ENCODE measurements around the gene WDR93.

Gene WDR93

DNA sequence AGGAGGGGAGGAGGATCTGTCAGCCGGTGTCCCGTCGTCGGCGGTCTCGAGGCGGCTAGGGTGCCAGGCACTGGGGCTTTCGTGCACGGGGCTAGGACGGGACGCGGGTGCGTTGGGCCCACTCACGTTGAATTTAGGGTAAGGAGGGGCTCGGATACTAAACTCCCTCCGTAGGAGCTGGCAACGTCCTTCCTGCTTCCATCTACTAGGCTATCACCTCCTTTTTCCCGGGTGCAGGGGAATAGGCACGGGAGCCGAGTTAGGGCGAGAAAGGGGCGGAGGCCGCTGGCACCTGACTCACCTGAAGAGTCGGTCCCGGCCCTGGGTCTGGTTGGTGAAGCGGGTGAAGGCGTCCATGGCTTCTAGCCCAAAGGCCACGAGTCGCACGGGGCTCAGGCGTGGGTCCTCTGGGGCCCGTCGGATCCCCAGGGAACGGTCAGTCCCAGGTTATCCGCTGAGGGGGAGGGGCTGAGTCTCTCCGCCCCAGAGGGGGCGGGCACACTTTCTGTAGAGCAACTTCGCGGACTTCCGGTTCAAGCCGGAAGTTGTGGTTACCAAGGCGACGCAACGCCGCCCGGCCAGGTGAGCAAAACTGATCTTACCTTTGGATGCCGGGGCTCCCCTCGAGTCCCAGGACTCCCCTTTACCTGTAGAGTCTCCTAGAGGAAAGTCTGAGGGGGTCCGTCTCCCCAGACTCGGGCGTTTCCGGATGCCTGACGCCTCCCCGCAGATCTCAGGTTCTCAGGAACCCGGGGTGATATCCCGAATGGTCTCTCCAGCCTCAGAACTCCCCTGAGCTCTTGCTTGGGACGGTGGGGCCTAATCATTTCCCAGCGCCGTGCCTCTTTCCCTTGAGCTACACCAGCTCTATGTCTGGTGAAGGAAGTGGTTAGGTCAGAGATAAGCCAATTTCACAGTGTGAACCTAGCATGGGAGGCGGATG is at the start of gene WDR93, which contains the start of gene PEX11A:
Gene WDR93, plus strand, starts transcription at position 536 of the 943 bp plus-strand sequence. CDS start 10,936 bp downstream, outside the sequence.
Gene PEX11A, minus strand, starts transcription at position 479 of the 943 bp plus-strand sequence. Its CDS starts 122 bp downstream, at position 357.
- peak; percentile 48 to 57 for DNase-seq (ENCODE audit: low read depth in 2 of 2, low spot score in 1 of 2)

DNA sequence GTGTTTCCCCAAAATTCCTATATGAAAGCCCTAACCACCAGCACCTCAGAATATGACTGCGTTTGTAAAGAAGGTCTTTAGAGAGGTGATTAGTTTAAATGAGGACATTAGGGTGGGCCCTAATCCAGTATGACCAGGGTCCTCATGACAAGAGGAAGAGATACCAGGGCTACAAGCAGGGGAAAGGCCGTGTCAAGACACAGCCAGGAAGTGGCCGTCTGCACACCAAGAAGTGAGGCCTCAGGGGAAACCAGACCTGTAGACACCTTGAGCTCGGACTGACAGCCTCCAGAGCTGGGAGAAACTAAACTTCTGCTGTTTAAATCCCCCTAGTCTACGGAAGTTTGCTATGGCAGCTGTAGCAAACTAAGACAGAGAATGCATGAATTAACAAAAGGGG is 49.6 kb upstream of the WDR93 start:
- DNase-seq (ENCODE audit: low read depth in 2 of 2, low spot score in 1 of 2) = no peak

DNA sequence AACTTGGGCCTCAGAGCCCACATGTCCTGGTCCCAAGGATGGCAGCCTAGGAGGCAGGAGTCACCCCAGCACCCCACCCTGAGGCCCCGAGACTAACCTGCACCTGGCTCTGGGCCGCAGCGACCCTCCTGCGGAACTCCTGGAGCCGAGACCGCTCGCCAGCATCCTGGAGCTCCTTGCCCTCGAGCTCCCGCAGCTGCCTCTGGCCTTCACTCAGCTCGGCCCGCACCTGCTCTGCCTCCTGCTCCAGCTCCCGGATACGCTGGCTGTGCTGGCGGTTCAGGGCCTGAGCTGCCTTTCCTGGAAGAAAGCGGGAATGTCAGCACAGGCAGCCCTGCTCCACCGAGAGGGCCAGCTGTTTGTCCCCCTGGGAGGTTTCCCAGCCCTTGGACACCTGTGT is 48.5 kb upstream of the WDR93 start:
- no peak for DNase-seq (ENCODE audit: low read depth in 2 of 2, low spot score in 1 of 2)

- no peak for DNase-seq (ENCODE audit: low read depth in 2 of 2, low spot score in 1 of 2)
Measured at GRCh38 chr15:89645680-89646079, 44.9 kb upstream of the WDR93 start.

DNA sequence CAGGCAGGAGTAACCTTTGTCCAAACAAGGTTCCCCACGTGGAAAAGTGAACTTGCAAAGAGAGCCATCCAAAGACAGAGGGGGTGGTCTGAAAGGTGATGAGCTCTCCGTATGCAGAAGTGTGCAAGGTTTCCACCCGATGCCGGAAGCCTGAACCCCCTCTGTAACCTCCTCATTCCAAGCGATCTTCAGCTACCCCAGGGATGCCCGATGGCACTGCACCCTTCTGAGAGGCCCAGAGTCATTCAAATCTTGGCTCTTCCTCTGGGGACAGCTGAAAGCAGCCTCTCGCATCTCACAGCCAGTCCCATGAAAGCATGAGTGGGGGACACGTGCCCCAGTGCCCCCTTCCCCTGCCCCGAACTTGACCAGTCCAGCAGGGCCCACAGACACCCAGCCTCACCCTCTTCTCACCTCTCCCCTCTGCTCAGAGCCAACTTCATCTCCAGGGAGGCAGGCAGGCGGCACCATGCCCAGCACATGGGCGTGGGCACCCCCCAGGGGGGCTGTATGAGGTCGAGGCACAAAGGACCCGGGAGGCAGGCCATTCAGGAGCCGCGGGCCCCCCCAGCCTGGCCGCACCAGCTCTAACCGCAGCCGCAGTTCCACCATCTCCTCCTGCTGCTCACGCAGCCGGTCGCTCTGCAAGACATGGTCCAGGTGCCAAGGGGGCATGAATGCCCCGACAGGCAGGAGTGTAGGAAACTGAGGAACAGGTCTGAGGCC is 44.0 kb upstream of the WDR93 start:
- DNase-seq (ENCODE audit: low read depth in 2 of 2, low spot score in 1 of 2) = no peak

DNA sequence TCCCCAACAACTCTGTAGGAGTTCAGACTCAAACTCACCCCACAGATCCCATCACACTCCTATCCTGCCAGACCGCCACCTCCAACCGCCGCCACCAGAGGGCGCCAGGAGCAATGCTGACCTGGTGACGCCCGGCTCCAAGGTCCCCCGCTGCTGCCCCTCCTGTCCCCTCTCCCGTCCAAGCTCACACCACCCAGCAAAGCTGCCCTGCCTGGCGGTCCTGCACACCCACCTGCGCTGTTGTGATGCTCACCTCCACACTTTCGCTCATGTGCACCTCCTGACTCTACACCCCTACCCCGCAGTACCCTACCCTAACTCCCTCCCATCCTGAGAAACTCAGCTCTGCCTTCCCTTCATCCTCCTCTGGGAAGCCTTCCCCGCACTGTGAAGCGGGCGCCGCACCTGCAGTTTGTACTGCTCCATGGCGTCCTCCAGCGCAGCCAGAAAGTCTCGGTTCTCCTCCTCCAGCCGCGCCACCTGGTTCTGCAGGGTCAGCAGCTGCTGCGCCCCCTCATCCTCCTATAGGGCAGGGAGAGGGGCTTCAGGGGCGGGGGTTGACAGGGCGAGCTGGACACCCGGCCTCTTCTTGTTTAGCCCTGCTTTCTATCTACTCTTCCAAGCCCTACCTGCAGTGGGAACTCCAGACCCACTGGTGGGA is 43.3 kb upstream of the WDR93 start:
- peak; percentile 11 to 33 for DNase-seq (ENCODE audit: low read depth in 2 of 2, low spot score in 1 of 2)

DNA sequence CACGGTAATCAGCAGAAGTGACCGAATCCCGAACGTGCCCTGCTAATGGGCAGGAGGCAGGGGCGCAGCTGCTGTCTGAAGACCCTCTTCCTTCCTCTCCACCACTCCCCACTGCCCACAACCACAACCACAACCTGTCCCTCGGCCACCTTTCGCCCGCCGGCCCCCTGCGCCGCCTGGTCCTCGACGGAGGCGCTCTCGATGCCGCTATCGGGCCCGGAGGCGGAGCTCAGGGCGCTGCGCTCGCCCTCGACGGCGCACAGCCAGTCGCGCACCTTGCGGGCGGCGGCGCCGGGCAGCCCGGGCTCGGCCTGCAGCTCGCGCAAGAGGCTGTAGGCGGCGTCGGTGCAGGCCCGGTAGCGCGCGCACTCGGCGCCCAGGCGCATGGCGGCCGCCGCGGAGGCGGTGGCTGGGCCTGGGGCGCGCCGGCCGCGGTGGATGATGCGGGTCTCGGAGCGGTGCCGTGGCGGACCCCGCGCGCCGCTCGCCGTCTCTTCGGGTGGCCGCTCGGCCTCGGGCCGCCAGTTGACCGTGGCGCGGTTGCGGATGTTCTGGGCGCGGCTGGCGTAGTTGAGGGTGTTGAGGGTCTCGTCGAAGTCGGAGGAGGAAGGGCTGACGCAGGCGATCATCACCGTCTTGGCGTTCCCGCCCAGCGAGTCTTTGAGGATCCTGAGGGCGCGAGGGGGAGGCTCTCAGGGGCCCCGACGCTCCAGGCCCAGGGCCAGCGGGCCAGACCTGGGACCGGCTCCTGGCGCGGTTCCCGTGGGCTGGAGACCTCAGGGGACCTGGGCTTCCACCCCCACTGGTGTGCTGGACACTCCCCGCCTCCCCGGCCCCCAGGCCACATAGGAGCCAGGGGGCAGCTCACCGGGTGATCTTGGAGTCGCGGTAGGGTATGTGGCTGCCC is 42.3 kb upstream of the WDR93 start:
- DNase-seq (ENCODE audit: low read depth in 2 of 2, low spot score in 1 of 2) = no peak

DNA sequence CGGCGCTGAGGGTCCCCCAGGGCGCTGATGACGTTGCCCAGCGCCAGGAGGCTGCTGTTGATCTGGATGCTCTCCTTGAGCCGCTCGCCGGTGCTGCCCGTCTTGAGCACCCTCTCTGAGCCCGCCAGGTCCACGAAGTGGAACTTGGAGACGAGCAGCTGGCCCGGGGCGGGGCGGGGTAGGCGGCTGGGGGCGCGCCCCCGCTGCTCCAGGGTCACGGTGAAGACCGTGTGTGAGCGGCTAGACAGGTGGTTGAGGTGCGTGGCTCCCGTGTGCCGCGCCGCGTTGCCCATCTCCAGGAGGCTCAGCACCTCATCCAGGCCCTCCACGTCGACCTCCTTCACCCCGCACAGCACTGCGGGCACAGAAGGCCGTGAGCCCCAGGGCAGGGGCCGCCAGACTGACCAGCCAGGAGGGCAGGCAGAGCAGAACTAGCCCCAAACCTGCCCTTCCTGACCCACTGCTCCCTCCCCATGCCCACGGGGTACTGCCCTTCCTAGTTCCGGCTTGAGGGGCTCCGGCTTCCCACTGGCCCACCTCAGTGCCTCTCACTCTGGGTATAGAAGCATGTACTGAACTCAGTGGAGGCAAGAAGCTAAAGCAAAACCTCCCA is 41.5 kb upstream of the WDR93 start:
- DNase-seq (ENCODE audit: low read depth in 2 of 2, low spot score in 1 of 2) = no peak

DNA sequence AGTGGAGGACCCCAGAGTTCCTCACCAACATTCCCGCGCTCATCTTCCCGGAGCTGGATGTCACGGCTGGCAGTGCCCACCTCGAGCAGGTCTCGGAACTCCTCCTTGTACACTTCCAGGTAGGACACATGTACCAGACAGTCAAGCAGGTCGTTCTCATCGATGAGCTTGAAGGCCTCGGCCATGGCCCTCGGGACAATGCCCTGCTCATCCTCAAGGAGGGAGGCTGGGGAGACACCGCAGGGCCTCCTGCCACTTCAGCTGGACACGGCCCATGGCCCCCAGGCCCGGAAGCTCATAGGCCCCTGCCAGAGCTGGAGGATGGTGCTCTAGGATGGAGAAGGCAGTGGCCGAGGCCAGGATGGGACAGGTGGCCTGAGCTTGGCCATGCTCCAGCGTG is 40.9 kb upstream of the WDR93 start:
- DNase-seq (ENCODE audit: low read depth in 2 of 2, low spot score in 1 of 2) = no peak

GRCh38 chr15:89652131-89652530 is 38.5 kb upstream of the WDR93 start:
- no peak for DNase-seq (ENCODE audit: low read depth in 2 of 2, low spot score in 1 of 2)

DNA sequence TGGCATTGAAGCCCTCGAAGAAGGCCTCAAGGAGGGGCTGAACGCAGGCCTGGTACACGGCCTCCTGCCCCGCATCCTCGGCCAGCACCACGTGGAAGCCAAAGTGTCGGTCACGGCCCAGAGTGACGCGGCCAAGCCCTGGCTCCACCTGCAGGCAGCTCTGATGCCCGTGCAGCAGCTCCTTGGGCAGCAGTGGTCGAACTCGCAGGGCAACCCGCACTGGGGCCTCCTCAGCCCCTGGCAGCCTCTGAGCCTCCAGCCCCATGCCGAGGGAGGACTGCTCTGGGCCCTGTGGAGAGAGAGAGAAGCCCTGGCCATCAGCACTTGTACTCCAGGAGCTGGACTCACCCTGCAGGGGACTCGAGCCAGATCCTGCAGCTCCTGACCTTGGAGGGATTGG is 37.9 kb upstream of the WDR93 start:
- DNase-seq (ENCODE audit: low read depth in 2 of 2, low spot score in 1 of 2) = no peak

- no peak for DNase-seq (ENCODE audit: low read depth in 2 of 2, low spot score in 1 of 2)
Measured at GRCh38 chr15:89653578-89653977, 37.0 kb upstream of the WDR93 start.

- DNase-seq (ENCODE audit: low read depth in 2 of 2, low spot score in 1 of 2) = no peak
Measured at GRCh38 chr15:89654301-89654761, 36.3 kb upstream of the WDR93 start.

DNA sequence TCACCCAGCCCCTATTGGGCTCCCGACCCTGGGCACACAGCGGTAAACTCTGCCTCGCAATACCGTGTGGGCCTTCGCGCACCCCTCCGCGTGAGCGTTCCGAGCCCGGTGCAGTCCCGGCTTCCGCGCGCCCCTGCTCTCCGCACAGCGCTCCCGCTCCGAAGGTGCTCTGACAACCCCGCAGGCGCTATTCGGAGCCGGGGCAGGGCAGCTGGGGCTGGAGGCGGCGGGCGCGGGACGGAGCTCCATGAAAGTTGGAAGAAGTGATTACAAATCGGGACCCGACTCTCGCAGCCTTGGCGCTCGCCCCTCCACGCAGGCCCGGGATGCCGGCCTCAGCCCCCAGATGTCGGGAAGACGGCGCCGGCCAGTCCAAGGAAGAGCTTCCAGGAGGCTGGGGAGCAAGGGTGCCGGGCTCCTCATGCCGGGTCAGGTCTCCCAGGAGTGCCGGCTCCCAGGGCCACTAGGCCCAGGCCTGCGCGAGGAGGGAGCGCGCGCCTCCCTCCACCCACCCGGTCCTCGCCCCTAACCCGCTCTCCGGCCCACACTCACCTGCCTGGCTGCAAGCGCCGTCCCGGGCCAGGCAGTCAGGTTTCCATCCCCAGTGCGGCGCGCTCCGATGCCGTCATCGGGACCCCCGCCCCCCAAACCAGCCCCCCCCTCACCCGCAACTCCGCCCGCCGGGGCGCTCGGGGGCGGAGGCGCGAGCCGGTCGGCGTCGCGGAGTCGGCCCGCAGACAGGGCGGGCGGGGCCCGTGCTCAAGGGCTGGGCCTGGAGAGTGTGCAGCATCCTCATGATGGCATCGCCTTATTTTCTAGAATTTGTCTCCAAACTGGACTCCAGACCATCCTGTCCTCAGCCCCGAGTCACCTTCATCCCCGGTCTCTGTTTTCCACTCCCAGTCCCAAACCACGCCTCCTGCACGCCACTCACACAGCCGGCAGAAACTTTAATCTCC is 35.5 kb upstream of the WDR93 start, which contains the start of gene KIF7:
Gene KIF7, minus strand, starts transcription at position 621 of the 959 bp plus-strand sequence. CDS start 2,537 bp downstream, outside the sequence.
- no peak for DNase-seq (ENCODE audit: low read depth in 2 of 2, low spot score in 1 of 2)

DNA sequence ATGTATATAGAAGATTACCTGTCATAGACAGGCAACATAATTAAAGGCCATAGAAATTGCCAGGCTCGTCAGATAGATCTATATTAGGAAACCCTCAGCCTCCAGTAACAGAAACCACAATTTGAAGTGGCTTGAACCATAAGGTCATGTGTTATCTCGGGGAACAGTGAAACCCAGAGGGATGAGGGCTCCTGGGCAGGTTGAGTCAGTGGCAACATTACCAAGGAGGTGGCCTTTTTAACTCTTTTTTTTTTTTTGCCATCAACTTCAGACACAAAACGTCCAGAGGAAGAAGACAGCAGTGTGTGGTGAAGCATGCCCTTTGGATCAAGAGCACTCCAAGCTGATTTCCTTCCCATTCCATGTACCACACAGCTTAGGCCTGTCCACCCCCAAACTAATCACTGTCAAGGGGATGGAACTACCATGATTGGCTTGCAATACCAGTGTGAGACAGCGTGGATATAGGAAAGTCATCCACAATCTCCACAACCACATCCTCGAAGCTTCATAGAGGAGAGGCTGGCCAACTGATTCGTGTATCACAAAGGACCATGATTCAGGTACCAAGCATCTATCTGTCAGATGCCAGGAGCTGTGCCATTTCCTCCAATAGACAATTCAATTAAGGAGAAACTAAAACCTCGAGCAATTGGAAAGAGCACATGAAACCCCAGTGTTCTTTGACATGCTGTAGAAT is 34.3 kb upstream of the WDR93 start:
- DNase-seq (ENCODE audit: low read depth in 2 of 2, low spot score in 1 of 2) = no peak

DNA sequence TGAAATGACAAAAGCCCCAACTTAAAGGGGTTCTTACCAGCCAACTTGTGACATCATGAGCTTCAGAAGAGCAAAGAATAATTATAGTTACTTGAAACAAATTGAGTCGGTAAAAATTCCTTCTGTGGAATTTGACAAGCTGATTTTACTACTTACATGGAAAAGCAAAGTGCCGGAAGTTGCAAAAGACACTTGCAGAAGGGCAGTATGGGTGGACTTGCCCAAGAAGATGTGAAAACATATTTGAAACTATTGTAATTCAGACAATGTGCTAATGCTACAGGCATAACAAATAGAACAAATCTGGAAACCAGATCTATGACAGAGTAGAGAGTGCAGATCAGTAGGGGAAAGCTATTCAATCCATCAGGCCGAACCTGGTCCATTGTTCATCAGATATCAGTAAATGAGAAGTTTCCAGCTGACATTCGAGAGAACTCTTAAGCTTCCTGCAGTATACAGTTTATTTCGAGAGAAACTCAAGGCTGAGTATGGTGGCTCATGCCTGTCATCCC is 32.9 kb upstream of the WDR93 start:
- no peak for DNase-seq (ENCODE audit: low read depth in 2 of 2, low spot score in 1 of 2)

DNA sequence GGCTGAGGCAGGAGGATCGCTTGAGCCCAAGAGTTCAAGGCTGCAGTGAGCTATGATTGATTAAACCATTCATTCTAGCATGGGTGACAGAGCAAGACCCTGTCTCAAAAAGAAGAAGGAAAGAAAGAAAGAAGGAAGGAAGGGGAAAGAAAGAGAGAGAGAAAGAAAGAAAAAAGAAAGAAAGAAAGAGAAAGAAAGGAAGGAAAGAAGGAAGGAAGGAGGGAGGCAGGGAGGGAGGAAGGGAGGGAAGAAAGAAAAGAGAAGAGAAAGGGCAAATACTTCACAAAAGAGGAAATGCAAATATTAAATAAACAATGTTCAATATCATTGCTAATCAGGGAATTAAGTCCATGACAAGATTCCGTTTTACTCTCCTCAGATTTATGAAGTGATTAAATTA is 31.3 kb upstream of the WDR93 start:
- no peak for DNase-seq (ENCODE audit: low read depth in 2 of 2, low spot score in 1 of 2)

DNA sequence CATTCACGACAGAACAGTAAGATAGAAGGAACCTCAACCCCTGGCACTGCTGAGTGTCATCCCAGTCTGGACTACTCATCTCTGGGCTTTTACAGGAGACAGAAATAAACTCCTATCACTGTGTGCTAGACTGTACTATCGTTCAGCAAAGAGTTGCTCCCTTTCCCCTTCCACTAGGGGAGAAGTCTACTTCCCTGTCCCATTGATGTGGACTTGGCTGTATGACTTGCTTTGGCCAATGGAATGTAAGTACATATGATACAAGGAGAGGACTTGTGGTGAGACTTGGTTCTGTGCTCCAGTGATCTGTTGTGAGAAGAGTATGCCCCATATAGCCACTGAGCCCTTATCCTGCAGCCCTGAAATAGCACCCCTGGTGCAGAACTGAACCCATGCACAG is 30.1 kb upstream of the WDR93 start:
- DNase-seq (ENCODE audit: low read depth in 2 of 2, low spot score in 1 of 2) = no peak
